Progenitor cell of endocrine pancreas (in vitro differentiated cells): ENCODE results near the gene GPRASP2. TPM values are rescaled to one million over a fixed set of nuclear protein-coding genes. Genes with fewer than 3 reads are reported as not detected.
A peak's percentile ranks its signal among the peaks of the same experiment; 100 is the strongest.
"Not testable (repeated sequence)": the region's sequence is repeated elsewhere in the genome, so short reads cannot be mapped to it uniquely, and the experiment has no call there.

Experiments used
- DNase-seq: peaks from one replicate; pipeline ENCODE4 v3.0.0; 2021; ENCODE audit warnings: low spot score; ENCODE audit not compliant: unreplicated experiment
- H3K27ac Mint-ChIP-seq: 2 replicates; pipeline ENCODE4 v1.8.0; 2021; ENCODE audit warnings: mild to moderate bottlenecking, moderate library complexity, mixed read lengths
- H3K27me3 Mint-ChIP-seq: 2 replicates; pipeline ENCODE4 v1.8.0; 2021; ENCODE audit warnings: mixed read lengths
- H3K36me3 Mint-ChIP-seq: 2 replicates; pipeline ENCODE4 v1.8.0; 2022; ENCODE audit warnings: mixed read lengths; ENCODE audit not compliant: insufficient read depth
- H3K4me1 Mint-ChIP-seq: 2 replicates; pipeline ENCODE4 v1.8.0; 2021; ENCODE audit warnings: low read depth, mixed read lengths
- H3K4me3 Mint-ChIP-seq: 2 replicates; pipeline ENCODE4 v1.8.0; 2021; ENCODE audit warnings: low read depth, mild to moderate bottlenecking, moderate library complexity, mixed read lengths
- H3K9me3 Mint-ChIP-seq: 2 replicates; pipeline ENCODE4 v1.8.0; 2021; ENCODE audit warnings: low read depth, mixed read lengths
- CTCF ChIP-seq: fragments of 200-600 bp; sonication (generic); IDR thresholded peaks from one replicate; pipeline ENCODE4 v1.5.0; 2021; ENCODE audit warnings: antibody characterized with exemption, mild to moderate bottlenecking; ENCODE audit not compliant: unreplicated experiment
- long read RNA-seq: library from polyadenylated mRNA; unstranded; transcript quantifications from one replicate; pipeline ENCODE4 v2.0.0, GENCODE V29; 2020
- total RNA-seq: library from RNA; stranded (reverse); gene quantifications from 2 replicates; pipeline ENCODE4 v1.2.1, GENCODE V29; 2021

The GPRASP2 gene
- 10.0 and 11.4 TPM in 2 replicates for total RNA-seq
- long read RNA-seq, transcript GPRASP2-202 (5 exons, 581 nt): major isoform, 6 of 16 reads
- long read RNA-seq, partial matches to known transcripts: 1 of 16 reads
- long read RNA-seq, other reads (novel, unspliced or antisense): 7 of 16 reads

DNA sequence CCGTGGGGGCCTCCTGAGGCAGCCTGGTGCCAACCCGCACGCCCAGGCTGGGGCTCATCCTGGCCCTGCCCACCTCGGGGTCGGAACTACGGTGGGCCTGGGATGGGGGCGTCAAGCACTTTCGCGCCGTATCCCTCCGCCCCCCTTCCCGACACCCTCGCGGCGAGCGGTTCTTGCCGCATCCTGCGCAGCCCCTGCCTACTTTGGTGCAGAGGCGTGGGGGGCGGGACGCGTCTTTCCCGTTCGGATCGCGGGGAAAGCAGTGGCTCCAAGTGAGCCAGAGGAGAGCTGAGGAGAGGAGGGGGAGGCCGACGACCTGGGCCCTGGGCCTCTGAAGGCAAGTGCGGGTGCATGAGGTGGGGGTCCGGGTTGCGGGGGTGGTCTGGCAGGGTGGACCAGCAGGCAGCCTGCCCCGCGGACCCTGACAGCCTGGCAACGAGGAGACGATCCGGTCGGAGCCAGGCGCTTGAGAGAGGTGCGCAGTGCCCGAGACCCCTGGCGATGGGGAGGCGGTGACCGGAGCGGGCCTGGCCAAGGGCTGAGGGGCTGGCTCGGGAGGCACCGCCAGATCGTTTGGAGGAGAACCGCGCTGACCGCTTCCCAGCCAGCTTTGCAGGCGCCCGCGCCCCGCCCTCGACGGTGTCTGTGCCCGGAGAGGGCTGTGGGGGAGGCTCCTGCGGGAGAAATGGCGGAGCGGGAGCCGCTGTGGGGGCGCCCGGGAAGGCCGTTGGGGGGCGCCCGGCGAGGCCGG lies at the start of gene GPRASP2:
TSS of gene GPRASP2 (plus strand) at position 233 of the 751 bp plus-strand sequence. CDS start 2,422 bp downstream, outside the sequence.
- no peaks in the 10 kb centered on the region for H3K4me1 Mint-ChIP-seq

DNA sequence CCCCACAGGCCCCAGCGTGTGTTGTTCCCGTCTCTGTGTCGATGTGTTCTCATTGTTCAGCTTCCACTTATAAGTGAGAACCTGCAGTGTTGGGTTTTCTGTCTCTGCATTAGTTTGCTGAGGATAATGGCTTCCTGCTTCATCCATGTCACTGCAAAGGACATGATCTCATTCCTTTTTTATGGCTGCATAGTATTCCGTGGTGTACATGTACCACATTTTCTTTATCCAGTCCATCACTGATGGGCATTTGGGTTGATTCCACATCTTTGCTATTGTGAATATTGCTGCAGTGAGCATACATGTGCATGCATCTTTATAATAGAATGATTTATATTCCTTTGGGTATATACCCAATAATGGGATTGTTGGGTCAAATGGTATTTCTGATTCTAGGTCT lies 48.4 kb upstream of the GPRASP2 start:
- not testable (repeated sequence) for H3K4me1 Mint-ChIP-seq, H3K27ac Mint-ChIP-seq, H3K27me3 Mint-ChIP-seq, DNase-seq, H3K4me3 Mint-ChIP-seq
- Mint-ChIP-seq H3K36me3 (peaks cover 29% of the 10 kb centered on the region), H3K9me3 (peaks cover 45% of the 10 kb centered on the region)

More for the DNA sequence above, at the start of gene GPRASP2:
- Mint-ChIP-seq H3K27ac (peak within 1 kb of the TSS; percentile 90), H3K4me3 (peak within 1 kb of the TSS; percentile 83), H3K9me3 (peaks cover 6% of the 10 kb centered on the region), H3K27me3 (peaks cover 11% of the 10 kb centered on the region), H3K36me3 (peaks cover 7% of the 10 kb centered on the region)
- no peak for TF ChIP-seq CTCF
- DNase-seq: peak; percentile 23

DNA sequence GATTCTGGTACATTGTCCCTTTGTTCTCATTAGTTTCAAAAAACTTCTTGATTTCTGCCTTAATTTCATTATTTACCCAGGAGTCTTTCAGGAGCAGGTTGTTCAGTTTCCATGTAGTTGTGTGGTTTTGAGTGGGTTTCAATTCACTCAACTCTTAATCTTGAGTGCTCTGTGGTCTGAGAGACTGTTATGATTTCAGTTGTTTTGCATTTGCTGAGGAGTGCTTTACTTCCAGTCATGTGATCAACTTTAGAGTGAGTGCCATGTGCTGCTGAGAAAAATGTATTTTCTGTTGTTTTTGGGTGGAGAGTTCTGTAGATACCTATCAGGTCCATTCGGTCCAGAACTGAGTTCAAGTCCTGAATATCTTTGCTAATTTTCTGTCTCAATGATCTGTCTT lies 45.2 kb upstream of the GPRASP2 start:
- not testable (repeated sequence) for H3K27ac Mint-ChIP-seq, H3K4me3 Mint-ChIP-seq, H3K4me1 Mint-ChIP-seq, H3K27me3 Mint-ChIP-seq, DNase-seq
- H3K9me3 Mint-ChIP-seq: peaks cover 49% of the 10 kb centered on the region
- H3K36me3 Mint-ChIP-seq: peaks cover 34% of the 10 kb centered on the region

DNA sequence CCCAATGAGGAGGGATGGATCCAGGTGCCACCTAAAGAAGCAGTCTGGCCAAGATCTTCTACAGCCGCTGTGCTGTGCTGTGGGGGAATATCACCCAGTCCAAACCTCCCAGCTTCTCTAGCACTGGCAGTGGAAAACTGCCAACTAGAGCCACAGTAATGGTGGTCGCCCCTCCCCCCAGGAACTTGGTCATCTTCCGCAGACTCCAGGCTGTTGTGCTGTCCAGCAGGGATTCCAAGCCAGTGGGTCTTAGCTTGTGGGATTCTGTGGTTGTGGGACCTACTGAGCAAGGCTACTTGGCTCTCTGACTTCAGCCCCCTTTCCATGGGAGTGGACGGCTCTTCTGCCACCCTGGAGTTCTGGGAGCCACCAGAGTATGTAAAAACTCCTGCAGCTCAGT lies 42.7 kb upstream of the GPRASP2 start:
- Mint-ChIP-seq H3K4me1 (peaks cover 3% of the 10 kb centered on the region), H3K27me3 (no peaks in the 10 kb centered on the region), H3K27ac (no peak overlapping the region), H3K4me3 (no peak overlapping the region), H3K36me3 (peaks cover 26% of the 10 kb centered on the region), H3K9me3 (peaks cover 49% of the 10 kb centered on the region)
- no peak for TF ChIP-seq CTCF
- DNase-seq: no peak

- no peak for DNase-seq
- H3K27ac Mint-ChIP-seq: no peak overlapping the region
- peaks cover 3% of the 10 kb centered on the region for H3K4me1 Mint-ChIP-seq
- no peak for TF ChIP-seq CTCF
- no peaks in the 10 kb centered on the region for H3K27me3 Mint-ChIP-seq
- peaks cover 39% of the 10 kb centered on the region for H3K9me3 Mint-ChIP-seq
- H3K36me3 Mint-ChIP-seq: peaks cover 9% of the 10 kb centered on the region
- no peak overlapping the region for H3K4me3 Mint-ChIP-seq
These were observed 39.4 kb upstream of the GPRASP2 start for GRCh38 chrX:102672856-102673255.

DNA sequence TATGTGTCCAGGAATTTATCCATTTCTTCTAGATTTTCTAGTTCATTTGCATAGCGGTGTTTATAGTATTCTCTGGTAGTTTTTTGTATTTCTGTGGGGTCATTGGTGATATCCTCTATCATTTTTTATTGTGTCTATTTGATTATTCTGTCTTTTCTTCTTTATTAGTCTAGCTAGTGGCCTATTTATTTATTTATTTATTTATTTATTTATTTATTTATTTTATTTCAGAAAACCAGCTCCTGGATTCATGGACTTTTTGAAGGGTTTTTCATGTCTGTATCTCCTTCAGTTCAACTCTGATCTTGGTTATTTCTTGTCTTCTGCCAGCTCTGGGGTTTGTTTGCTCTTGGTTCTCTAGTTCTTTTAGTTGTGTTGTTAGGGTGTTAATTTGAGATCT lies 34.8 kb upstream of the GPRASP2 start:
- H3K4me1 Mint-ChIP-seq, H3K27me3 Mint-ChIP-seq, H3K4me3 Mint-ChIP-seq, DNase-seq, H3K36me3 Mint-ChIP-seq, H3K27ac Mint-ChIP-seq: not testable (repeated sequence)
- peaks cover 58% of the 10 kb centered on the region for H3K9me3 Mint-ChIP-seq
